CD4-positive, CD25-positive, alpha-beta regulatory T cell (primary cell): Measurements from ENCODE around the gene CXCL3. TPM values are rescaled to one million over a fixed set of nuclear protein-coding genes. Genes with fewer than 3 reads are reported as not detected.
"Not testable (repeated sequence)": the region's sequence is repeated elsewhere in the genome, so short reads cannot be mapped to it uniquely, and the experiment has no call there.

Experiments
- ATAC-seq, 2 donors: fragments of 150-1000 bp; cut with Tn5 transposase; one replicate each; pipeline ENCODE4 v1.10.0; 2021; ENCODE audit warnings: low read depth in 2 of 2, moderate number of reproducible peaks in 2 of 2, moderate library complexity in 1 of 2
- DNase-seq, 3 donors: peaks; one replicate each; pipeline versions ENCODE4 v3.0.0 to v3.0.0-alpha.2; 2012 to 2022; ENCODE audit warnings: mixed read lengths in 1 of 3
- H3K27ac ChIP-seq: one replicate; pipeline ENCODE4 v1.7.0; 2013; ENCODE audit warnings: mild to moderate bottlenecking, low read length; ENCODE audit not compliant: insufficient read depth, poor library complexity, severe bottlenecking
- H3K27me3 ChIP-seq: one replicate; pipeline ENCODE4 v1.7.0; 2013; ENCODE audit warnings: low read length; ENCODE audit not compliant: control insufficient read depth, insufficient read depth
- H3K36me3 ChIP-seq: one replicate; pipeline ENCODE4 v1.7.0; 2013; ENCODE audit warnings: mild to moderate bottlenecking, low read length, moderate library complexity; ENCODE audit not compliant: control insufficient read depth, insufficient read depth
- H3K4me1 ChIP-seq: 2 replicates; pipeline ENCODE4 v1.7.0; 2013; ENCODE audit warnings: mild to moderate bottlenecking, low read length; ENCODE audit not compliant: insufficient read depth, control insufficient read depth, poor library complexity, severe bottlenecking
- H3K4me3 ChIP-seq: one replicate; pipeline ENCODE4 v1.7.0; 2013; ENCODE audit warnings: low read depth, mild to moderate bottlenecking, low read length, moderate library complexity
- H3K9me3 ChIP-seq, 2 experiments: 1 replicate in 1 of 2; 2 replicates in 1 of 2; pipeline ENCODE4 v1.7.0; 2013; ENCODE audit warnings: low read length in 2 of 2, mild to moderate bottlenecking in 1 of 2, moderate library complexity in 1 of 2; ENCODE audit not compliant: control insufficient read depth in 2 of 2
- H3K27ac Mint-ChIP-seq, 3 donors: one replicate each; pipeline ENCODE4 v1.8.0; 2020 to 2022; ENCODE audit warnings: mild to moderate bottlenecking in 3 of 3, mixed read lengths in 3 of 3, moderate library complexity in 2 of 3
- H3K27me3 Mint-ChIP-seq: one replicate; pipeline ENCODE4 v1.8.0; 2022; ENCODE audit warnings: mild to moderate bottlenecking, mixed read lengths
- H3K36me3 Mint-ChIP-seq: one replicate; pipeline ENCODE4 v1.8.0; 2020; ENCODE audit warnings: mixed read lengths
- H3K4me1 Mint-ChIP-seq, 4 donors: one replicate each; pipeline ENCODE4 v1.8.0; 2020 to 2022; ENCODE audit warnings: mixed read lengths in 4 of 4, mild to moderate bottlenecking in 1 of 4
- H3K4me3 Mint-ChIP-seq, 4 donors: one replicate each; pipeline ENCODE4 v1.8.0; 2020 to 2022; ENCODE audit warnings: mild to moderate bottlenecking in 4 of 4, mixed read lengths in 4 of 4, moderate library complexity in 3 of 4
- H3K9me3 Mint-ChIP-seq, 7 donors: one replicate each; pipeline ENCODE4 v1.8.0; 2020 to 2022; ENCODE audit warnings: mixed read lengths in 7 of 7, mild to moderate bottlenecking in 3 of 7, moderate library complexity in 2 of 7
- polyA plus RNA-seq, 4 donors: library from polyadenylated mRNA; unstranded; fragments of 300-500 nt; fragmentation: Illumina TruSeq; gene quantifications; one replicate each; pipeline ENCODE4 v1.2.3, GENCODE V29; 2021
- total RNA-seq: library from RNA; stranded (reverse); gene quantifications from one replicate; pipeline ENCODE4 v1.2.3, GENCODE V29; 2022

Gene CXCL3
- not detected for total RNA-seq
- not detected for polyA plus RNA-seq

GRCh38 chr4:74038425-74039314 is at the start of gene CXCL3:
Gene CXCL3 (minus strand): TSS chr4:74038689. CDS start chr4:74038611, 78 bp downstream.
- Mint-ChIP-seq H3K9me3 (peaks cover 0 to 3% (median 0%) of the 10 kb centered on the region in 7 donors), H3K4me3 (peak within 1 kb of the TSS in 3 of 4 donors; percentile 18 to 77 (median 56)), H3K27ac (no peak within 1 kb of the TSS), H3K36me3 (no peaks in the 10 kb centered on the region), H3K4me1 (peaks cover 0 to 11% (median 3%) of the 10 kb centered on the region in 4 donors), H3K27me3 (peaks cover 29% of the 10 kb centered on the region)
- peaks cover 23% of the 10 kb centered on the region for H3K27me3 ChIP-seq
- peak within 1 kb of the TSS; percentile 46 for H3K4me3 ChIP-seq
- ATAC-seq (no peak), DNase-seq (no peak)
- H3K4me1 ChIP-seq = no peaks in the 10 kb centered on the region
- H3K27ac ChIP-seq = no peak within 1 kb of the TSS
- no peaks in the 10 kb centered on the region for H3K9me3 ChIP-seq
- no peaks in the 10 kb centered on the region for H3K36me3 ChIP-seq

- no peaks in the 10 kb centered on the region for H3K36me3 ChIP-seq
- Mint-ChIP-seq H3K27ac (no peak overlapping the region), H3K9me3 (peaks cover 0 to 6% (median 0%) of the 10 kb centered on the region in 7 donors), H3K4me3 (no peak overlapping the region), H3K36me3 (no peaks in the 10 kb centered on the region), H3K4me1 (no peaks in the 10 kb centered on the region), H3K27me3 (no peaks in the 10 kb centered on the region)
- H3K4me1 ChIP-seq = no peaks in the 10 kb centered on the region
- no peaks in the 10 kb centered on the region for H3K27me3 ChIP-seq
- H3K4me3 ChIP-seq = no peak overlapping the region
- DNase-seq = no peak
- no peak for ATAC-seq
- no peak overlapping the region for H3K27ac ChIP-seq
- no peaks in the 10 kb centered on the region for H3K9me3 ChIP-seq
Observed at GRCh38 chr4:74087481-74087880, 49.0 kb upstream of the CXCL3 start.

- no peaks in the 10 kb centered on the region for H3K36me3 Mint-ChIP-seq
- Histone ChIP-seq H3K4me1 (no peaks in the 10 kb centered on the region), H3K9me3 (no peaks in the 10 kb centered on the region), H3K4me3 (no peak overlapping the region), H3K27ac (no peak overlapping the region), H3K27me3 (no peaks in the 10 kb centered on the region), H3K36me3 (no peaks in the 10 kb centered on the region)
- no peaks in the 10 kb centered on the region for H3K4me1 Mint-ChIP-seq
- DNase-seq (no peak), ATAC-seq (no peak)
- H3K27me3 Mint-ChIP-seq = peaks cover 6% of the 10 kb centered on the region
- H3K9me3 Mint-ChIP-seq = peaks cover 0 to 6% (median 0%) of the 10 kb centered on the region in 7 donors
- H3K4me3 Mint-ChIP-seq = no peak overlapping the region
- H3K27ac Mint-ChIP-seq = no peak overlapping the region
Observed at GRCh38 chr4:74085669-74086068, 47.2 kb upstream of the CXCL3 start.

GRCh38 chr4:74084984-74085383 is 46.5 kb upstream of the CXCL3 start:
- Mint-ChIP-seq H3K4me3 (peak overlapping the region in 1 of 4 donors; percentile 43), H3K9me3 (peaks cover 0 to 5% (median 0%) of the 10 kb centered on the region in 7 donors), H3K27ac (no peak overlapping the region), H3K36me3 (no peaks in the 10 kb centered on the region), H3K27me3 (peaks cover 6% of the 10 kb centered on the region), H3K4me1 (no peaks in the 10 kb centered on the region)
- H3K4me1 ChIP-seq = no peaks in the 10 kb centered on the region
- DNase-seq = no peak
- H3K27ac ChIP-seq = no peak overlapping the region
- no peak for ATAC-seq
- no peaks in the 10 kb centered on the region for H3K36me3 ChIP-seq
- no peaks in the 10 kb centered on the region for H3K27me3 ChIP-seq
- no peak overlapping the region for H3K4me3 ChIP-seq
- no peaks in the 10 kb centered on the region for H3K9me3 ChIP-seq

GRCh38 chr4:74083546-74083945 is 45.1 kb upstream of the CXCL3 start:
- ATAC-seq (no peak), DNase-seq (no peak)
- Mint-ChIP-seq H3K4me3 (no peak overlapping the region), H3K4me1 (no peaks in the 10 kb centered on the region), H3K9me3 (peaks cover 0 to 4% (median 0%) of the 10 kb centered on the region in 7 donors), H3K36me3 (no peaks in the 10 kb centered on the region), H3K27me3 (peaks cover 6% of the 10 kb centered on the region), H3K27ac (no peak overlapping the region)
- Histone ChIP-seq H3K4me3 (no peak overlapping the region), H3K36me3 (no peaks in the 10 kb centered on the region), H3K27me3 (no peaks in the 10 kb centered on the region), H3K9me3 (no peaks in the 10 kb centered on the region), H3K4me1 (no peaks in the 10 kb centered on the region), H3K27ac (no peak overlapping the region)

- Mint-ChIP-seq H3K36me3 (no peaks in the 10 kb centered on the region), H3K4me3 (no peak overlapping the region), H3K27me3 (peaks cover 10% of the 10 kb centered on the region), H3K4me1 (no peaks in the 10 kb centered on the region), H3K9me3 (peaks cover 0 to 4% (median 0%) of the 10 kb centered on the region in 7 donors), H3K27ac (no peak overlapping the region)
- no peak overlapping the region for H3K4me3 ChIP-seq
- no peaks in the 10 kb centered on the region for H3K36me3 ChIP-seq
- no peak overlapping the region for H3K27ac ChIP-seq
- no peaks in the 10 kb centered on the region for H3K4me1 ChIP-seq
- H3K27me3 ChIP-seq = no peaks in the 10 kb centered on the region
- ATAC-seq = no peak
- no peaks in the 10 kb centered on the region for H3K9me3 ChIP-seq
- no peak for DNase-seq
Observed at GRCh38 chr4:74081035-74081434, 42.5 kb upstream of the CXCL3 start.

- not testable (repeated sequence) for H3K9me3 ChIP-seq, H3K27ac ChIP-seq, H3K27me3 ChIP-seq, H3K9me3 Mint-ChIP-seq, H3K27me3 Mint-ChIP-seq, H3K4me1 Mint-ChIP-seq, ATAC-seq, H3K36me3 ChIP-seq, H3K36me3 Mint-ChIP-seq, H3K4me1 ChIP-seq, H3K27ac Mint-ChIP-seq, H3K4me3 Mint-ChIP-seq, DNase-seq, H3K4me3 ChIP-seq
Observed at GRCh38 chr4:74080351-74080750, 41.9 kb upstream of the CXCL3 start.

- H3K36me3 ChIP-seq, ATAC-seq, H3K27ac ChIP-seq, H3K4me1 Mint-ChIP-seq, H3K27ac Mint-ChIP-seq, H3K27me3 Mint-ChIP-seq, H3K36me3 Mint-ChIP-seq, H3K4me1 ChIP-seq, H3K4me3 ChIP-seq, H3K9me3 Mint-ChIP-seq, H3K27me3 ChIP-seq, DNase-seq, H3K4me3 Mint-ChIP-seq, H3K9me3 ChIP-seq: not testable (repeated sequence)
Observed at GRCh38 chr4:74079024-74079423, 40.5 kb upstream of the CXCL3 start.
